Measurements from ENCODE around the gene MEPCE. TPM values are rescaled to one million over a fixed set of nuclear protein-coding genes. Genes with fewer than 3 reads are reported as not detected.

MEPCE gene
- total RNA-seq, 1 experiment from 2014 or later, result 72.1 TPM

- peak overlapping the region in 1 of 2 experiments; percentile 6; a peak in 1 of 4 replicates for H3K4me3 ChIP-seq (ENCODE audit: low read depth in 2 of 2, low read length in 2 of 2)
- POLR2A ChIA-PET, result no interaction called here
- no peaks in the 10 kb centered on the region; the same call in 1 of the 2 replicates for H3K36me3 ChIP-seq (ENCODE audit: control insufficient read depth, insufficient read depth, low read length)
- TF ChIP-seq, protein P1, sequence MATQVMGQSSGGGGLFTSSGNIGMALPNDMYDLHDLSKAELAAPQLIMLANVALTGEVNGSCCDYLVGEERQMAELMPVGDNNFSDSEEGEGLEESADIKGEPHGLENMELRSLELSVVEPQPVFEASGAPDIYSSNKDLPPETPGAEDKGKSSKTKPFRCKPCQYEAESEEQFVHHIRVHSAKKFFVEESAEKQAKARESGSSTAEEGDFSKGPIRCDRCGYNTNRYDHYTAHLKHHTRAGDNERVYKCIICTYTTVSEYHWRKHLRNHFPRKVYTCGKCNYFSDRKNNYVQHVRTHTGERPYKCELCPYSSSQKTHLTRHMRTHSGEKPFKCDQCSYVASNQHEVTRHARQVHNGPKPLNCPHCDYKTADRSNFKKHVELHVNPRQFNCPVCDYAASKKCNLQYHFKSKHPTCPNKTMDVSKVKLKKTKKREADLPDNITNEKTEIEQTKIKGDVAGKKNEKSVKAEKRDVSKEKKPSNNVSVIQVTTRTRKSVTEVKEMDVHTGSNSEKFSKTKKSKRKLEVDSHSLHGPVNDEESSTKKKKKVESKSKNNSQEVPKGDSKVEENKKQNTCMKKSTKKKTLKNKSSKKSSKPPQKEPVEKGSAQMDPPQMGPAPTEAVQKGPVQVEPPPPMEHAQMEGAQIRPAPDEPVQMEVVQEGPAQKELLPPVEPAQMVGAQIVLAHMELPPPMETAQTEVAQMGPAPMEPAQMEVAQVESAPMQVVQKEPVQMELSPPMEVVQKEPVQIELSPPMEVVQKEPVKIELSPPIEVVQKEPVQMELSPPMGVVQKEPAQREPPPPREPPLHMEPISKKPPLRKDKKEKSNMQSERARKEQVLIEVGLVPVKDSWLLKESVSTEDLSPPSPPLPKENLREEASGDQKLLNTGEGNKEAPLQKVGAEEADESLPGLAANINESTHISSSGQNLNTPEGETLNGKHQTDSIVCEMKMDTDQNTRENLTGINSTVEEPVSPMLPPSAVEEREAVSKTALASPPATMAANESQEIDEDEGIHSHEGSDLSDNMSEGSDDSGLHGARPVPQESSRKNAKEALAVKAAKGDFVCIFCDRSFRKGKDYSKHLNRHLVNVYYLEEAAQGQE (IDR thresholded peaks at IDR 0.05; ENCODE audit: insufficient read depth in 1 of 2, low read depth in 2 of 2, low read length in 1 of 2), result no peak
- no peak for DNase-seq (ENCODE audit: low read depth, low spot score)
- no peaks in the 10 kb centered on the region for H3K27me3 ChIP-seq (ENCODE audit: control insufficient read depth, insufficient read depth, low read length)
- H3K9me3 ChIP-seq (ENCODE audit: control insufficient read depth, insufficient read depth, low read depth, low read length), result no peaks in the 10 kb centered on the region
- H3K4me1 ChIP-seq (ENCODE audit: control insufficient read depth, insufficient read depth, low read length), result peaks cover 29% of the 10 kb centered on the region
- CTCF ChIA-PET, result interaction anchor here (0.6 kb wide), 1 partner anchor 71 kb away, joined by 3 read pairs; no protein-coding TSS in a partner anchor
- no peak for ATAC-seq
- no peak overlapping the region for H3K27ac ChIP-seq (ENCODE audit: low read length)
- BruUV-seq (replicated peaks), result no TSS peak
- in situ Hi-C loops (cut with HindIII; ENCODE audit: low pct_unique_long_range_greater_than_20kb, low sequenced_read_pairs), result no loop called here
- intact Hi-C loops (cut with micrococcal nuclease; ENCODE audit: unreplicated experiment), result no loop called here
Observed at GRCh38 chr7:100475549-100475948, 45.9 kb downstream of the MEPCE start.

GRCh38 chr7:100476101-100476780 is 46.6 kb downstream of the MEPCE start:
- Histone ChIP-seq H3K27me3 (ENCODE audit: control insufficient read depth, insufficient read depth, low read length) (no peaks in the 10 kb centered on the region), H3K36me3 (ENCODE audit: control insufficient read depth, insufficient read depth, low read length) (no peaks in the 10 kb centered on the region; the same call in 1 of the 2 replicates), H3K27ac (ENCODE audit: low read length) (peak overlapping the region; percentile 64), H3K4me1 (ENCODE audit: control insufficient read depth, insufficient read depth, low read length) (peaks cover 25% of the 10 kb centered on the region), H3K9me3 (ENCODE audit: control insufficient read depth, insufficient read depth, low read depth, low read length) (no peaks in the 10 kb centered on the region), H3K4me3 (ENCODE audit: low read depth in 2 of 2, low read length in 2 of 2) (peak overlapping the region; percentile 95 to 97)
- DNase-seq (ENCODE audit: low read depth, low spot score) (no peak), ATAC-seq (no peak)
- in situ Hi-C loops (cut with HindIII; ENCODE audit: low pct_unique_long_range_greater_than_20kb, low sequenced_read_pairs), result no loop called here
- TF ChIP-seq, protein P1 (IDR thresholded peaks at IDR 0.05; ENCODE audit: insufficient read depth in 1 of 2, low read depth in 2 of 2, low read length in 1 of 2), result no peak
- no peak for TF ChIP-seq TCF7L2 (IDR thresholded peaks at IDR 0.05; ENCODE audit: low read depth, low read length)
- TF ChIP-seq, protein P2, sequence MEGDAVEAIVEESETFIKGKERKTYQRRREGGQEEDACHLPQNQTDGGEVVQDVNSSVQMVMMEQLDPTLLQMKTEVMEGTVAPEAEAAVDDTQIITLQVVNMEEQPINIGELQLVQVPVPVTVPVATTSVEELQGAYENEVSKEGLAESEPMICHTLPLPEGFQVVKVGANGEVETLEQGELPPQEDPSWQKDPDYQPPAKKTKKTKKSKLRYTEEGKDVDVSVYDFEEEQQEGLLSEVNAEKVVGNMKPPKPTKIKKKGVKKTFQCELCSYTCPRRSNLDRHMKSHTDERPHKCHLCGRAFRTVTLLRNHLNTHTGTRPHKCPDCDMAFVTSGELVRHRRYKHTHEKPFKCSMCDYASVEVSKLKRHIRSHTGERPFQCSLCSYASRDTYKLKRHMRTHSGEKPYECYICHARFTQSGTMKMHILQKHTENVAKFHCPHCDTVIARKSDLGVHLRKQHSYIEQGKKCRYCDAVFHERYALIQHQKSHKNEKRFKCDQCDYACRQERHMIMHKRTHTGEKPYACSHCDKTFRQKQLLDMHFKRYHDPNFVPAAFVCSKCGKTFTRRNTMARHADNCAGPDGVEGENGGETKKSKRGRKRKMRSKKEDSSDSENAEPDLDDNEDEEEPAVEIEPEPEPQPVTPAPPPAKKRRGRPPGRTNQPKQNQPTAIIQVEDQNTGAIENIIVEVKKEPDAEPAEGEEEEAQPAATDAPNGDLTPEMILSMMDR (IDR thresholded peaks at IDR 0.05), result no peak
- TF ChIP-seq POLR2AphosphoS5 (IDR thresholded peaks at IDR 0.05; ENCODE audit: low read depth, low read length), result no peak
- TF ChIP-seq SIN3A (IDR thresholded peaks at IDR 0.05; ENCODE audit: borderline replicate concordance, insufficient read depth, low read depth, low read length), result no peak
- intact Hi-C loops (cut with micrococcal nuclease; ENCODE audit: unreplicated experiment), result no loop called here
- no TSS peak for BruUV-seq (replicated peaks)
- POLR2A ChIA-PET, result no interaction called here
- CTCF ChIA-PET, result interaction anchor here (0.6 kb wide), 1 partner anchor 70 kb away, joined by 3 read pairs; no protein-coding TSS in a partner anchor
